Measurements from ENCODE around the gene CDH23. TPM values are rescaled to one million over a fixed set of nuclear protein-coding genes. Genes with fewer than 3 reads are reported as not detected.

Gene CDH23
- total RNA-seq, 1 donor from 2014 or later, result not detected

DNA sequence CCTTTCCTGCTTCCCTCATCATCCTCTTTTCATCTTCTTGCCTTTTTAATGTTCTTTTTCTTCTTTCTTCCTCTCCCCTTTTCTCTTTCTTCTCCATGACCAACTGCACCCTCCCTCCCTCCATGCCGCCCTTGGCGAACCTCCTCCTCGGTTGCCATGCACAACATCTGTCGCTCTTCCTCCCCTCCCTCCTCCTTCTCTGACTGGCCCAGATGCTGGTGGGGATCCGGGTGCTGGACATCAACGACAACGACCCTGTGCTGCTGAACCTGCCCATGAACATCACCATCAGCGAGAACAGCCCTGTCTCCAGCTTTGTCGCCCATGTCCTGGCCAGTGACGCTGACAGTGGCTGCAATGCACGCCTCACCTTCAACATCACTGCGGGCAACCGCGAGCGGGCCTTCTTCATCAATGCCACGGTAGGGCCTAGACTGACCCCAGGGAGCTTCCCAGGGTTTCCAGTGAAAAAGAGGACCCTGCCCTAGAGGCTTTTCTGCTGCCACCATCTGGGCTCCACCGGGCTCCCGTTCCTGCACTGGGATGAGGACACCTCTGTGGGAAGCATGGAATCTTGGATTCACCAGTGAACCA is 388.1 kb downstream of the CDH23 start:
- Mint-ChIP-seq H3K4me1 (ENCODE audit: low read depth) (no peaks in the 10 kb centered on the region), H3K4me3 (ENCODE audit: unreplicated experiment) (no peak overlapping the region), H3K27me3 (ENCODE audit: low read depth) (peaks cover 64% of the 10 kb centered on the region), H3K36me3 (ENCODE audit: low read depth) (no peaks in the 10 kb centered on the region), H3K9me3 (ENCODE audit: low read depth) (no peaks in the 10 kb centered on the region), H3K27ac (ENCODE audit: unreplicated experiment) (no peak overlapping the region)
- peak; percentile 61 for DNase-seq (ENCODE audit: low spot score)
- TF ChIP-seq, protein P1, sequence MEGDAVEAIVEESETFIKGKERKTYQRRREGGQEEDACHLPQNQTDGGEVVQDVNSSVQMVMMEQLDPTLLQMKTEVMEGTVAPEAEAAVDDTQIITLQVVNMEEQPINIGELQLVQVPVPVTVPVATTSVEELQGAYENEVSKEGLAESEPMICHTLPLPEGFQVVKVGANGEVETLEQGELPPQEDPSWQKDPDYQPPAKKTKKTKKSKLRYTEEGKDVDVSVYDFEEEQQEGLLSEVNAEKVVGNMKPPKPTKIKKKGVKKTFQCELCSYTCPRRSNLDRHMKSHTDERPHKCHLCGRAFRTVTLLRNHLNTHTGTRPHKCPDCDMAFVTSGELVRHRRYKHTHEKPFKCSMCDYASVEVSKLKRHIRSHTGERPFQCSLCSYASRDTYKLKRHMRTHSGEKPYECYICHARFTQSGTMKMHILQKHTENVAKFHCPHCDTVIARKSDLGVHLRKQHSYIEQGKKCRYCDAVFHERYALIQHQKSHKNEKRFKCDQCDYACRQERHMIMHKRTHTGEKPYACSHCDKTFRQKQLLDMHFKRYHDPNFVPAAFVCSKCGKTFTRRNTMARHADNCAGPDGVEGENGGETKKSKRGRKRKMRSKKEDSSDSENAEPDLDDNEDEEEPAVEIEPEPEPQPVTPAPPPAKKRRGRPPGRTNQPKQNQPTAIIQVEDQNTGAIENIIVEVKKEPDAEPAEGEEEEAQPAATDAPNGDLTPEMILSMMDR (IDR thresholded peaks at IDR 0.05), result no peak

GRCh38 chr10:71788954-71789353 is 392.2 kb downstream of the CDH23 start:
- no peak for DNase-seq (ENCODE audit: low spot score)
- Mint-ChIP-seq H3K36me3 (ENCODE audit: low read depth) (no peaks in the 10 kb centered on the region), H3K27me3 (ENCODE audit: low read depth) (peaks cover 43% of the 10 kb centered on the region), H3K4me3 (ENCODE audit: unreplicated experiment) (no peak overlapping the region), H3K27ac (ENCODE audit: unreplicated experiment) (no peak overlapping the region), H3K4me1 (ENCODE audit: low read depth) (no peaks in the 10 kb centered on the region), H3K9me3 (ENCODE audit: low read depth) (no peaks in the 10 kb centered on the region)
- TF ChIP-seq, protein P1 (IDR thresholded peaks at IDR 0.05), result no peak

DNA sequence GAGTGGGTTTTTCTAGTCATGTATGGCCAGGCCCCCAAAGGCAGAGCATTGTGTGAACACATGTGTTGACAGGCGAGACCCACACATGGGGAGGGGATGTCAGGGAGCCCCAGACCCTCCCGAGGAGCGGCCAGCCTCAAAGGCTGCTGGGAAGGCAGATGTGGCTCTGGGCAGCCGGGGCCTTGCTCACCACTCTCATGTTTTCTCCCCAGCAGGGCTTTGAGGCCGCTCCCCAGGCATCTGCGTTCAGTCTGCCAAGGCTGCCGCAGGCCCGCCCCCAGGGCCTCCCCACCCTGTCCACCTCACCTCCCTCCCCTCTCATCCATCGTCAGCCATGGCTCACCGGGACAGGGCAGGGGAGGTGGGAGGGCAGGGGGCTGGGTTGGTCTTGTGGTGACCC is 393.2 kb downstream of the CDH23 start:
- Mint-ChIP-seq H3K27me3 (ENCODE audit: low read depth) (peaks cover 35% of the 10 kb centered on the region), H3K4me1 (ENCODE audit: low read depth) (no peaks in the 10 kb centered on the region), H3K36me3 (ENCODE audit: low read depth) (no peaks in the 10 kb centered on the region), H3K27ac (ENCODE audit: unreplicated experiment) (no peak overlapping the region), H3K4me3 (ENCODE audit: unreplicated experiment) (no peak overlapping the region), H3K9me3 (ENCODE audit: low read depth) (no peaks in the 10 kb centered on the region)
- TF ChIP-seq, protein P1 (IDR thresholded peaks at IDR 0.05), result no peak
- no peak for DNase-seq (ENCODE audit: low spot score)

GRCh38 chr10:71790749-71791440 is 394.2 kb downstream of the CDH23 start:
- H3K36me3 Mint-ChIP-seq (ENCODE audit: low read depth), result no peaks in the 10 kb centered on the region
- TF ChIP-seq, protein P1 (IDR thresholded peaks at IDR 0.05), result no peak
- H3K9me3 Mint-ChIP-seq (ENCODE audit: low read depth), result no peaks in the 10 kb centered on the region
- no peak for DNase-seq (ENCODE audit: low spot score)
- peaks cover 30% of the 10 kb centered on the region for H3K27me3 Mint-ChIP-seq (ENCODE audit: low read depth)
- no peaks in the 10 kb centered on the region for H3K4me1 Mint-ChIP-seq (ENCODE audit: low read depth)
- no peak overlapping the region for H3K4me3 Mint-ChIP-seq (ENCODE audit: unreplicated experiment)
- H3K27ac Mint-ChIP-seq (ENCODE audit: unreplicated experiment), result no peak overlapping the region

DNA sequence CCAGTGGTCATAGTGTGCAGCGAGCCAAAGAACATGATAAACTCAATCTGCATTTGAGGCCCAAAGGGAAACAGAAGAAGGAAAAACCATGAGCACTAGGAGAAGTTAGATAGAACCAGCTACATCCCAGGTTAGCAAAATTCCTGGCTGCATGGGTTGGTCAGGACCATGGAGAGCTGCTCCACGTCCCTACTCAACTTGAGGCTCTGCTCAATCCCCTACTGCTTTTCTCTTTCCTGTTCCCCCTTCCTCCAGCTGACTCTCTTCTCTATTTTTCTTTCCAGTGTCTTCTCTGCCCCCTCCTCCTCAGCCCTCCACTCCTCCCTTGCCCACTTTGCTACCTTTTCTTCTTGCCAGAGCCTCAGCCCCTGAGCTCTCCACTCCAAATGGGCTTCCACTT is 398.5 kb downstream of the CDH23 start:
- H3K27ac Mint-ChIP-seq (ENCODE audit: unreplicated experiment), result no peak overlapping the region
- no peaks in the 10 kb centered on the region for H3K36me3 Mint-ChIP-seq (ENCODE audit: low read depth)
- H3K27me3 Mint-ChIP-seq (ENCODE audit: low read depth), result peaks cover 10% of the 10 kb centered on the region
- H3K4me3 Mint-ChIP-seq (ENCODE audit: unreplicated experiment), result no peak overlapping the region
- TF ChIP-seq, protein P1 (IDR thresholded peaks at IDR 0.05), result no peak
- no peak for DNase-seq (ENCODE audit: low spot score)
- no peaks in the 10 kb centered on the region for H3K4me1 Mint-ChIP-seq (ENCODE audit: low read depth)
- H3K9me3 Mint-ChIP-seq (ENCODE audit: low read depth), result no peaks in the 10 kb centered on the region
